Measurements from ENCODE around the gene PWWP2B. TPM values are rescaled to one million over a fixed set of nuclear protein-coding genes. Genes with fewer than 3 reads are reported as not detected.
A peak's percentile ranks its signal among the peaks of the same experiment; 100 is the strongest.
"Not testable (repeated sequence)": the region's sequence is repeated elsewhere in the genome, so short reads cannot be mapped to it uniquely, and the experiment has no call there.

The PWWP2B gene
- total RNA-seq, 1 donor from 2014 or later, result 23.0 TPM

DNA sequence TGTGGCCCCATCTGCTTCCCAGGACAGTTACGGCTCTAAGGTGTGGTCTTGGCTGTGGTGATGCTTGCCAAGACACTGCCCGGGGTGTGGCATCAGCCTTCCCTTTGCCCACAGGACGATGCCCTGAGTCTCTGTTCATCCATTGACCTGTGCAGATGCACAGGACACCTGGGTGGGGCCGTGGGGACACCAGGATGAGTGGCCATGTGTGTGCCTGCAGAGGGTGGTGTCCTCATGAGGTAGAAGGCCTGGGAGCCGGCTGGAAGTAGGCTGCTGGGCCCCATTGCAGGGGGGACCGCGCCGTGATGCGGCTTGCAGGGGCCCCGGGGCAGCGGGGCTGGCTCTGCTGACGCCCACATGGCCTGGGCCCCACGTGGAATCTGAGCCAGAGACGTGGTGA is 22.4 kb upstream of the PWWP2B start:
- DNase-seq, result peak; percentile 23
- intact Hi-C loops (cut with DNase I), result no loop called here
- ATAC-seq (ENCODE audit: poor library complexity), result no peak

DNA sequence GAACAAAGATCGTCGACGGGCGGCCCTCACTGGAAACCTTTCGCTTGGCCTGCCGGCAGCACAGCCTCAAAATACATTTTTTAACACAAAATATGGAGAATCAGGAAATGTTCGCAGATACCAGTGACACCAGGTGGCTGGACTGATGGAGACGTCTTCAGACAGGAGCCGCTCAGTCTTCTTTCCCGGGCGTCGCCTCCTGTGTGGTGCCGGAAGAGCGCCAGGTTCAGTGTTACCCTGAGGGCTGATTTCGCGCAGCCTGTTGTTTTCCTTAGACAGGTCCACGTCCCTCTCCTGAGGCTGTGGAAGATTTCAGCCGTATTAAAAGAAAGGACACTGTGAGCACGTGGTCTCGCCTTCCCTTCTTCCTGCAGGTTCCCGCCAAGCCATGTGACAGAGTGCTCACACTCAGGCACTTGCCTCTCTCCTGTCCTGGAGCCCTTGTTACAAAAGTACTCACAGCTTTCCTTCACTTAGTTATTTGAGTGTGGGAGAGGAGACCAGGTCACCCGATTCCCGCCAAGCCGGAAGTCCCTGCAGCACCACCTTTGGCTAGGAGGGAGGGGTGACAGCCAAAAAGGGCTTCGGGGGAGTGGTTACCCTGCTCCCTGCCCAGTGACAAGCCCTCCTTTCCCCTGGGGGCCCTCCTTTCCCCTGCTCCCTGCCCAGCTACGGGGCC is 21.7 kb upstream of the PWWP2B start:
- ATAC-seq (ENCODE audit: poor library complexity) (peak; percentile 31), DNase-seq (peak; percentile 25)
- intact Hi-C loops (cut with DNase I), result no loop called here

DNA sequence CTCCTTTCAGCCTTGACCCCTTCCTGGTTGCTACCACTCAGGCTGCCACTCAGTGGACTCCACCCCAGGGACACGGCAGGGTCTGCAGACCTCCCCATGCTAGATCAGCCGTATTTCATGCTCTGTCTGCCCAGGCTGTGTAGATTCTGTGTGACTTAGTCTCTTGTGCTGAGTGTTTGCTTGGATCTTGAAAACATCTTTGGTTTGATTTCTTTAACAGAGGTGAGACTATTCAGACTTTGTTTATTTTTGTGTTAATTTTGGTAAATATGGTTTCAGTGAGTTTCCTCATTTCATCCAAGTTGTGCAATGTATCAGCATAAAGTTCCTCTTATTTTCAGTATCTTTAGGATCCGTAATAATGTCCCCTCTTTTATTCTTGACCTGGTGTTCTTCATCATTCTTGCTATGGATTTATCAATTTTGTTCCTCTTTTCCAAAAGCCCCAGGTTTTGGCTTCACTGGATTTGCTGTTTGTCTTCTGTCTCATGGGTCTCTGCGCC is 21.2 kb upstream of the PWWP2B start:
- DNase-seq, result no peak
- intact Hi-C loops (cut with DNase I), result no loop called here
- ATAC-seq (ENCODE audit: poor library complexity), result no peak

DNA sequence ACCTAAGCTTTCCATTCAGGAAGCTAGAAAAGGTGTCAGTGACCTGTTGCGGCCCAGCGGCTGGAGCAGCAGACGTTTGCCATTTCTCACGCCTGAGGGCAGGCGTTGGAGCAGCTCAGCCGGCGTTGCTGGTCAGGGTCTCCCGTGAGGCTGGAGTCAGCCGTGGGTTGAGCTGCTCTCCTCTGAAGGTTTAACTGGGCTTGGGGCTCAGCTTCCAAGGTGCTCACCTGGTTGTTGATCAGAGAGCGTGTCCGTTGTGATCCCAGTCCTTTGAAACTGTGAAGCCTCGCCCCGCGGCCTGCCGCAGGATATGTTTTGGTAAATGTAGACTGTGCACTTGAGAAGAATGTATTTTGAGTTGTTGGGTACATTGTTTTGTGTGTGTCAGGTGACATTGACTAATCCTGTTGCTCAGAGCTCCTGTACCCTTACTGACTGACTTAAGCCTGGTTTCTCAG is 20.6 kb upstream of the PWWP2B start:
- DNase-seq (peak; percentile 28), ATAC-seq (ENCODE audit: poor library complexity) (no peak)
- intact Hi-C loops (cut with DNase I), result no loop called here

DNA sequence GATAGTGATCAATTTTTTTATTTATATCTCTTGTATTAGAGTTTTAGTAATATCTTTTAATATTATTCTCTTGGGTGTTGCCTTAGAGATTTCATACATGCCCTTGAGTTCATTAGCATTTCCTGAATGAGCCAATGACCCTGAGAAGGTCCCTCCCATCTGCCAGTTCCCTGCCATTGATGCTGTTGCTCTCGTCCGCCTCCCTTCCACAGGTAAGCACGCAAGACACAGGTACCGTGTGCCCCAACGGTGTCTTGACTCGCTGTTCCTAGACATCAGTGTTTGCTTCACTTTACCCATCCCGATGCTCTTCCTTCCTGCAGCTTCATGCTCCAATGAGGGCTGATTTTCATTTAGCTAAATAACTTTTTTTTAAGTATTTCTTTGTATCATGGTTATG is 19.7 kb upstream of the PWWP2B start:
- ATAC-seq (ENCODE audit: poor library complexity), result no peak
- intact Hi-C loops (cut with DNase I), result no loop called here
- DNase-seq, result no peak

DNA sequence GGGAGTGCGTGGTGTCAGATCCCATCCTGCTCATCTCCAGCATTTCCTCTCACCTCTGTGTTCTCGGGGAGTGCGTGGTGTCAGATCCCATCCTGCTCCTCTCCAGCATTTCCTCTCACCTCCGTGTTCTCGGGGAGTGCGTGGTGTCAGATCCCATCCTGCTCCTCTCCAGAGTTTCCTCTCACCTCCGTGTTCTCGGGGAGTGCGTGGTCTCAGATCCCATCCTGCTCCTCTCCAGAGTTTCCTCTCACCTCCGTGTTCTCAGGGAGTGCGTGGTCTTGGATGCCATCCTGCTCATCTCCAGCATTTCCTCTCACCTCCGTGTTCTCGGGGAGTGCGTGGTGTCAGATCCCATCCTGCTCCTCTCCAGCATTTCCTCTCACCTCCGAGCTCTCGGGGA is 18.0 kb upstream of the PWWP2B start:
- peak; percentile 1 for DNase-seq
- intact Hi-C loops (cut with DNase I), result not testable (repeated sequence)

DNA sequence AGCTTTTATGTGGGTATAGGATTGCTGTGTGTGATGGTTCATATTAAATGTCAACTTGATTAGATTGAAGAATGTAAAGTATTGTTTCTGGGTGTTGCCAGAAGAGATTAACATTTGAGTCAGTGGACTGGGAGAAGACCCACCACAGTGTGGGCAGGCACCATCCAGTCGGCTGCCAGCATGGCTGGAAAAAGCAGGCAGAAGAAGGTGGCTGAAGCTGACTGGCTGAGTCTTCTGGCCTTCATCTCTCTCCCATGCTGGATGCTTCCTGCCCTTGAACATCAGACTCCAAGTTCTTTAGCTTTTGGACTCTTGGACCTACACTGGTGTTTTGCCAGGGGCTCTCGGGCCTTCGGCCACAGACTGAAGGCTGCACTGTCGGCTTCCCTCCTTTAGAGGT is 16.0 kb upstream of the PWWP2B start:
- intact Hi-C loops (cut with DNase I); ATAC-seq (ENCODE audit: poor library complexity): not testable (repeated sequence)
- DNase-seq, result peak; percentile 12

More for the DNA sequence above, 18.0 kb upstream of the PWWP2B start:
- not testable (repeated sequence) for ATAC-seq (ENCODE audit: poor library complexity)

DNA sequence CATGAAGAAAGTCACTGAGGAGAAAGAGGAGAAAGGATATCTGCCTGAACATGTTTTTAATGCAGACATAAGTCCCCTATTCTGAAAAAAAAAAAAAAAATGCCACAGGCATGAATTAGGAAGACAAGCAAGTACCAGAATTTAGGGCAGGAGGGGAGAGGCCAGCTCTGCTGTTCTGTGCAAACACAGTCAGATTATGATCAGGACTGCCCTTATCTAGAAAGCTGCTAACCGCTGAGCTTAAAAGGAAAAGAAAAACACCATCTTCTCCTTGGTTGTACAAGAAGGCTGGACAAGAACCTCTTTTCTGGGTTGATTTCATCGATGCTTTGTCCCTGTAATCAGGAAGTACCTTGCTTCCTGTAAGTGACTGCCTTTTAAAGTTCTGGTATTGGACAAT is 15.3 kb upstream of the PWWP2B start:
- no peak for DNase-seq
- no peak for ATAC-seq (ENCODE audit: poor library complexity)
- intact Hi-C loops (cut with DNase I), result no loop called here

DNA sequence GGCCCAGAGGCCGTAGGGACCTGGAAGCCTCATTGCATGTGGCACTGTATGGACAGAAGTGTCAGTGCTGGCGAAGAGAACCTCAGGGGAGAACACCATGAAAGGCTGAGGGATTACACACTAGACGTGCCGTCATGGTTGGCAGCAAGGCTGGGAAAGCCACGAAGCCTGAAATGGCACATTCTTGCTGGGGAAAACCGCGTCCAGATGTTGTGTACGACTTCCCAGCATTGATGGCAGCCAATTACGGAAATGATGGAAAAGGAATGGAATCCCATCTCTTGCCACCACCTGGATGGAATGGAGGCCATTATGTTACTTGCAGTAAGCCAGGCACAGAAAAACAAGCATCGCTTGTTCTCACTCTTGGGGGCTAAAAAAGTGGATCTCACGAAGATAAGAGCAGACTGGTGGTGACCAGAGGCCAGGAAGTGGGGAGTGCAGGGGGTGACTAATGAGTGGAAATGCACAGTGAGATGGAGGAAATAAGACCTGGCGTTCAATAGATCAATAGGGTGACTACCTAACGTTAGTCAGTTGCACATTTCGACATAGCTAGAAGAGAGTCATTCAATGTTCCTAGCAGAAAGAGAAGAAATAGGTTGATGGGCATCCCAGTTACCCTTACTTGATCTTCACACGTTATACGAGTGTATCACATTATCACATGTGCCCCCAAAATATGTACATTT is 14.6 kb upstream of the PWWP2B start:
- ATAC-seq (ENCODE audit: poor library complexity), result no peak
- peak; percentile 15 for DNase-seq
- intact Hi-C loops (cut with DNase I), result no loop called here

DNA sequence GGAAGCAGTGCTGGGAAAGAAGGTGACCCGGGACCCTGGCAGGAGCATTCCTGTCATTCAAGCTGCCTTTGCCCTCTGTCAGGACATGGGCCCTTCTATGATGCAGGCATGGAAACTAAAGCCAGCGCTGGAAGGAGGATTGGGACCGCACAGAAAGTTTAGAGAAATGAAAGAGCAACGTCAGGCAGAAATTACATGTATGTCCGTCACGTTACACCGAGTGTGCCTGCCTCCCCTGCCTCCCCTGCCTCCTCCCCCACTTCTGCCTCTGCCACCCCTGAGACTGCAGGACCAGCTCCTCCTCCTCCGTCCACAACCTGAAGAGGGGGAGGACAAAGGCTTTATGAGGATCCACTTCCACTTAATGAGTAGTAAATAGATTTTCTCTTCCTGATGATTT is 13.9 kb upstream of the PWWP2B start:
- peak; percentile 12 for DNase-seq
- intact Hi-C loops (cut with DNase I), result no loop called here
- no peak for ATAC-seq (ENCODE audit: poor library complexity)

DNA sequence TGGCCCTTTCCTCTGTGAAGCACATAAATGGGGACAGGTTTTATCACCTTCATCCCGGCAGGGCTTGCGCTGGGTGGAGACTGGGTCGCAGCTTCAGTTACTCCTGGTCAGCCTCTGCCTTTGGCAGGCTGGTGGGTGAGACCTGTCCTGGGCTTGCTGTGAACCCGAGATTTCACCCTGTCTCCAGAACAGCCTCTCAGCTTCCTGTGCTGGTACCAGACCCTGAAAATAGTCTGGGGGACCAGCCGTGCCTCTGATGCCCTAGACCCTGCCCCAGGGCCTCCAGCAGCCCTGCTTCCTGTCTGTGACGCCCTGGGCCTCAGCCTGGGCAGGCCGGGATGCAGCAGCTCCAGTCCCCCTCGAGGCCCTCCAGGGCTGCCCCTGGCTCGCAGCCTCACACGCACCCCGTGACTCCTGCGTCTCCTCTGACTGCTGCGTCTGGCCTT is 13.2 kb upstream of the PWWP2B start:
- no peak for ATAC-seq (ENCODE audit: poor library complexity)
- peak; percentile 19 for DNase-seq
- intact Hi-C loops (cut with DNase I), result no loop called here

DNA sequence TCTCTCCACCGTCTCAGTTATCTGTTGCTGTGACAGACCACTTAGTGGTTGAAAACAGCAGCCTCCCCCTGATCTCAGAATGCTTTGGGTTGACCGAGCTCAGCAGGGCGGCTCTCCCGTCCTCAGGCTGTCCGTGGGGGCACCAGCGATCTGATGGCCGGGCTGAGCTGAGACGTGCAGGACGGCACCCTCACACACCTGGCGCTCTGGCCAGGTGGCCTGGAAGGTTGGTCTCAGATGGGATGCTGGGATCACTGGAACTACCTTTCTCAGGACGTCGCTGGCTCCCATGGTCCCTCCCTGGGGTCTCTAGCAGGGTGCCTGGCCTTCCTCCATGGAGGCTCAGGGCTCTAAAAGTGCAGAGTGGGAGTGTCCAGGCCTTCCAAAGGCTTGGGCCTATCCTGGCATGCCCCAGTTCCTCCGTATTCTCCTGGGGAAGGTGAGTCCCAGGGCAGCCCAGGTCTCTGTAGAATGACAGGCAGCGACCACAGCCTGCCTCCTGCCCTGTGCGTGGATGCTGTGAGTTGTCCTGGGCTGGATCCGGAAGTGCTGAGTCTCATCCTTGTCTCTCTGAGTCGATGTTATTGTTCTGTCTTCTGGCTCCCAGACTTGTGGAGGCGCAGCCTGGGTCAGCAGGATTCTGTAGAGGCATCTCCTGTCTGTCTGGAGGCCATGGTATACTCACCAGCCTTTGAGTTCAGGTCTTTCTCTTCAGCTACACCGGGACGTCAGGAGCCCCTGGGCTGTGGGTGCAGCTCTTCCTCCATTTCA is 12.2 kb upstream of the PWWP2B start:
- peak; percentile 30 for DNase-seq
- intact Hi-C loops (cut with DNase I), result no loop called here

DNA sequence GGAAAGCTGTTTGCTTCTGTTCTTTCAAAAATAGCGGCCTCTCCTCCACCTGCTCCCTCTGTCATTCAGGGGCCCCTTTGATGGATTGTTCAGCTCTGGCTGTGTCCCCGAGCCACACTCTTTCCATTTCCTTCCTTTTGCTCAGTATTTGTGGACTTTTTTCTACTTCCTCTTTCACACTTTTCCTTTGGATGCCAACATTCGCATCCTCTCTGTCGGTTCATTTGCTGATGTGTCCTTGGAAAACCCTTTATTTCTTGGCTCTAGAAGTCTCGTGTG is 11.7 kb upstream of the PWWP2B start:
- DNase-seq, result no peak
- intact Hi-C loops (cut with DNase I), result no loop called here
- no peak for ATAC-seq (ENCODE audit: poor library complexity)

More for the DNA sequence above, 12.2 kb upstream of the PWWP2B start:
- no peak for ATAC-seq (ENCODE audit: poor library complexity)

DNA sequence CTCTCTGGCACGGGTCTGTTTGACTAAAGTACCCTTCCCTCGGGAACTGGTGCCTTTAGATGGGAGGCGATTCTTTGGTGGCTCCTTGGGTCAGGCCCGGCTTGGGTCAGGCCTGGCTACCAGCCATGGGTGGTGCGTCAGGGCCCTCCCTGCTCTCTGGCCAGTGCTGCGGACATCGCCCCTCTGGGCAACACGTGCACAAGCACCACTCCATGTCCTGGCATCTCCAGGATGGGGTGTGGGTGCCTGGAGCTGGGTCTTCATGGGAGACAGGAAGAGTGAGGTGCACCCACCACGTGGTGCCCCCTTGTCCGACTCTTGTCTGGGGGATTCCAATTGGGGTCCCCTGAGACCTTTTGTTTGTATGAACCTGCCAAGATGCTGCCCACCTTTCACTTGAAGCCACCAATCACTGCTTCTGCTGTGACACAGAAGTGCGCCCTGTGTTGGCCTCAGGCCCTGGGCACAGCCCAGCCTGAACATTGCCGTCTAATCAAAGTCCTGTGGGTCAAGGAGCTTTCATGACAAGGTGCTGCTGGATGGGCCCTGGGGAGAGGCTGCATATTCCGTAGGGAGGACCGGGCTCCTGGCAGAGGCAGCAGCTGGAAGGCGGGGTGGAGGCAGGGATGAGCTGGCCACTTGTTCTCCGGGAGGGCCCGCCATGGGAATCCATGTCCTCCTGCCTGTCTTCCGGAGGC is 11.1 kb upstream of the PWWP2B start:
- intact Hi-C loops (cut with DNase I), result no loop called here
- peak; percentile 34 for DNase-seq
- ATAC-seq (ENCODE audit: poor library complexity), result peak; percentile 42

DNA sequence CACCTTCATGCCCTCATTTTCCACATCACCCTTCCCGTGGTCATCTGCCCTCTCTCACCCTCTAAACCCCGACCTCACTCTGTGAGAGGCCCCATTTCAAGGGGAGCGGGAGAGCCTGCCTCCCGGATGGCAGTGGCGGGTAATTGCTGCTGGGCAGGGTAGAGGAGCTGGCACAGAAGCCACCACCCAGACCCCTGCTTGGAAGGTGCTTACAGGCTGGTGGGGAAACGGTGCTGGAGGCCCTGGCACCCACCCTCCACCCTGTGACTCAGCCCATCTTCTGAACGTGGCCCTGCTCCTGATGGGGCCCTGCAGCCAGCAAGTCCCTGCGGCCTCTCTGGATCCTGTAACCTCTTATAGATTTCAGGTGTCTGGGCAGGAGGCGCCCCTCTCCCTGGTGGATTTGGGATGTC is 10.6 kb upstream of the PWWP2B start:
- intact Hi-C loops (cut with DNase I), result no loop called here
- DNase-seq, result no peak
- ATAC-seq (ENCODE audit: poor library complexity), result no peak

DNA sequence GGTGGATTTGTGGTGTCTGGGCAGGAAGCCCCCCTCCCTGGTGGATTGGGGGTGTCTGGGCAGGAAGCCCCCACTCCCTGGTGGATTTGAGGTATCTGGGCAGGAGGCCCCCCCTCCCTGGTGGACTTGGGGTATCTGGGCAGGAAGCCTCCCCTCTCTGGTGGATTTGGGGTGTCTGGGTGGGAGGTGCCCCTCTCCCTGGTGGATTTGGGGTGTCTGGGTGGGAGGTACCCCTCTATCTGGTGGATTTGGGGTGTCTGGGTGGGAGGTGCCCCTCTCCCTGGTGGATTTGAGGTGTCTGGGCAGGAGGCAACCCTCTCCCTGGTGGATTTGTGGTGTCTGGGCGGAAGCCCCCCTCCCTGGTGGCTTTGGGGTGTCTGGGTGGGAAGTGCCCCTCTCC is 10.1 kb upstream of the PWWP2B start:
- intact Hi-C loops (cut with DNase I), result loop anchor here (1.0 kb wide), 1 partner anchor 66 kb away; no protein-coding TSS in a partner anchor
- not testable (repeated sequence) for ATAC-seq (ENCODE audit: poor library complexity)
- DNase-seq, result peak; percentile 30

DNA sequence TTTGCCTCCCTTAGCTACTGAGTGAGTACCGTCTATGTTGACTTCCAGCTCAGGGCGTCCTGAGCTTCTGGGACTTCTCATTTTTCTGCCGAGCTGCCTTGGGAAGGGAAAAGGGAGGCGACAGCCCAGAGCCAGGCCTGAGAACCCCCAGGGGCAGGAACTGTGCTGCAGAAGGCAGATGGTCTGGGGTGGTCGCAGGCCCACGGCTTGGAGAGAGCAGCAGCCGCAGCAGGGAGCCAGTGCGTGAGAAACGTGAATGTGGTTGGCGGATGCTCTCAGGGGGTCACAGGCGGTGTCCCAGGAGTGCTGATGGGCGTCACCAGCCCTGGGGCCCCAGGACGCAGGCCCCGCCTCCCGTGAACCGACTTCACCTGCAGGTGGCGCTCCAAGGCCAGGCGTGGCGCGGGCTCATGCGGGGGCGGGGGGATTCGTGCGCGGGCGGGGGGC is 9.2 kb upstream of the PWWP2B start:
- ATAC-seq (ENCODE audit: poor library complexity) (peak; percentile 78), DNase-seq (peak; percentile 87)
- intact Hi-C loops (cut with DNase I), result loop anchor here (1.0 kb wide), 1 partner anchor 66 kb away; no protein-coding TSS in a partner anchor

DNA sequence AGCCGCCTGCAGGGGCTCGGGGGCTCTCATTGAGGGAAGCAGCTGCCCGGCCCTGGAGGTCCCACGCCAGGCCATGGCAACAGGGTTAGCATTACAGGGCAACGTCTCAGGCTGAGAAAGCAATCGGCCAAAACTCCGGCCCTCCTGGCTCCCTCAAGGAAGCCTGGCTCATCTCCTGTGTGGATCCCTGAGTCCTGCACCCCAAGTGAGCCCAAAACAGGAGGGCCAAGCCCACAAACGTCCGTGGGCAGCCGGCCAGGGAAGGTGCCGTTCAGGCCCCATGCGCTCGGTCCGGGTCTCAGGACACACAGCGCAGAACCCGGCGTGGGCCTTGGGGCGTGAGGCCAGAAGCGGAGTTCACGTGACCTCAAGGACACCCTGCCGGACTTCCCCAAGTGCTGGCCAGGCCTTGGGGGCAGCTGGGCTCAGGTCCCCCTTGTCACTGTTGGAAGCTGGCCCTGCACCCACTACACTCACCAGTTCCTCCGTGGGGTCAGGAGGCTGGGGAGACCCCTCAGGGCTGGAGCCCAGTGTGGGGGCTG is 8.0 kb upstream of the PWWP2B start:
- no peak for ATAC-seq (ENCODE audit: poor library complexity)
- intact Hi-C loops (cut with DNase I), result no loop called here
- DNase-seq, result peak; percentile 66

Data from Right ventricle myocardium superior (tissue), 1 donor.